HepG2 (cell line): ENCODE measurements around the gene TAOK3. TPM values are rescaled to one million over a fixed set of nuclear protein-coding genes. Genes with fewer than 3 reads are reported as not detected.

Experiments
- ATAC-seq: fragments of 200-7000 bp; cut with Tn5 transposase; 3 replicates; pipeline ENCODE4 v1.9.1; 2020; ENCODE audit warnings: mild to moderate bottlenecking, moderate library complexity
- BruUV-seq: library from RNA; stranded (reverse); fragments of 400-500 nt; replicated peaks from 2 replicates; lab custom pipeline; 2021; lab: Mats Ljungman, UMichigan
- CTCF ChIA-PET: fragments of 300-600 bp; formaldehyde crosslinking; extraction: SDS; loops from one replicate; lab custom pipeline; 2021; ENCODE audit warnings: low total read pairs, inconsistent platforms, low intra/inter-chr PET ratio; lab: Yijun Ruan, JAX
- POLR2A ChIA-PET: fragments of 350-600 bp; sonication (Branson Sonifier 250); formaldehyde crosslinking; loops from one replicate; lab custom pipeline; 2020; ENCODE audit warnings: antibody characterized with exemption, inconsistent platforms; lab: Yijun Ruan, JAX
- DNase-seq: peaks from one replicate; pipeline ENCODE4 v3.0.0-alpha.2; 2015; ENCODE audit warnings: low spot score
- FAIRE-seq: peaks from 3 replicates; lab custom pipeline; 2011; peaks lifted over from hg19 to GRCh38; lab: Jason Lieb, UNC
- H2AFZ ChIP-seq: one replicate; pipeline ENCODE4 v1.6.1; 2011; ENCODE audit warnings: low read length, inconsistent platforms
- H3K27ac ChIP-seq: fragments of 300-600 bp; 3 replicates; pipeline ENCODE4 v1.8.0; 2011; ENCODE audit warnings: mixed run types, mild to moderate bottlenecking, mixed read lengths, low read length, inconsistent platforms; ENCODE audit not compliant: insufficient read depth; ENCODE audit errors: extremely low read length
- H3K27me3 ChIP-seq, 2 experiments: fragments of 200-600 bp in 1 of 2; 2 replicates in 1 of 2; 3 replicates in 1 of 2; pipeline versions ENCODE4 v1.6.0 to v1.8.0; 2011; ENCODE audit warnings: low read length in 2 of 2, mild to moderate bottlenecking in 2 of 2, moderate library complexity in 2 of 2, inconsistent platforms in 1 of 2; ENCODE audit not compliant: insufficient read depth in 2 of 2, control insufficient read depth in 1 of 2
- H3K36me3 ChIP-seq, 2 experiments: fragments of 200-600 bp in 1 of 2; replicated peaks in 1 of 2; 2 replicates in 1 of 2; 3 replicates in 1 of 2; pipeline versions ENCODE4 v1.5.1 to v1.8.0; 2011; ENCODE audit warnings: low read length in 2 of 2, inconsistent platforms in 1 of 2; ENCODE audit not compliant: insufficient read depth in 2 of 2, control insufficient read depth in 1 of 2
- H3K4me1 ChIP-seq: 2 replicates; pipeline ENCODE4 v1.5.1; 2012; ENCODE audit warnings: low read length, inconsistent platforms; ENCODE audit not compliant: insufficient read depth
- H3K4me2 ChIP-seq: 2 replicates; pipeline ENCODE4 v1.6.0; 2011; ENCODE audit warnings: low read depth, low read length, inconsistent platforms
- H3K4me3 ChIP-seq, 3 experiments: fragments of 200-600 bp in 1 of 3; sonication (generic), shearing (Covaris generic) in 1 of 3; replicated peaks in 1 of 3; 2 replicates each; pipeline ENCODE4 v1.5.1; 2011 to 2016; ENCODE audit warnings: low read length in 3 of 3, inconsistent platforms in 2 of 3, low read depth in 2 of 3, mild to moderate bottlenecking in 2 of 3, control low read depth in 1 of 3, mixed read lengths in 1 of 3; ENCODE audit not compliant: insufficient read depth in 1 of 3
- H3K79me2 ChIP-seq: one replicate; pipeline ENCODE4 v1.6.1; 2011; ENCODE audit warnings: low read length, inconsistent platforms; ENCODE audit not compliant: insufficient read depth
- H3K9ac ChIP-seq: 2 replicates; pipeline ENCODE4 v1.6.0; 2011; ENCODE audit warnings: mild to moderate bottlenecking, low read depth, low read length, inconsistent platforms; ENCODE audit not compliant: insufficient read depth
- H3K9me3 ChIP-seq: 2 replicates; pipeline ENCODE4 v1.5.1; 2012; ENCODE audit warnings: mild to moderate bottlenecking, low read length
- H4K20me1 ChIP-seq: 2 replicates; pipeline ENCODE4 v1.6.0; 2011; ENCODE audit warnings: inconsistent platforms, mild to moderate bottlenecking, low read length, moderate library complexity; ENCODE audit not compliant: insufficient read depth
- BCL3 ChIP-seq: sonication (generic); formaldehyde crosslinking; IDR thresholded peaks from 2 replicates; pipeline ENCODE4 v1.5.1; 2020; ENCODE audit warnings: mild to moderate bottlenecking, missing genetic modification reagents, moderate library complexity
- CSRNP1 ChIP-seq: sonication (generic); formaldehyde crosslinking; IDR thresholded peaks from 2 replicates; pipeline ENCODE4 v1.8.1; 2023; ENCODE audit warnings: mild to moderate bottlenecking, missing genetic modification reagents
- DNMT1 ChIP-seq: sonication (generic); formaldehyde crosslinking; IDR thresholded peaks from 2 replicates; pipeline ENCODE4 v1.5.1; 2020; ENCODE audit warnings: mild to moderate bottlenecking, missing genetic modification reagents
- KAT7 ChIP-seq: IDR thresholded peaks from 2 replicates; pipeline ENCODE4 v1.6.1; 2018; ENCODE audit warnings: borderline replicate concordance, missing compliant biosample characterization
- MBD4 ChIP-seq: IDR thresholded peaks from 2 replicates; pipeline ENCODE4 v1.6.1; 2012; ENCODE audit warnings: low read length, inconsistent platforms, borderline replicate concordance
- MIER3 ChIP-seq: IDR thresholded peaks from 2 replicates; pipeline ENCODE4 v1.6.1; 2016; ENCODE audit warnings: missing compliant biosample characterization, borderline replicate concordance
- NFKB2 ChIP-seq: sonication (generic); formaldehyde crosslinking; IDR thresholded peaks from 2 replicates; pipeline ENCODE4 v1.4.0; 2020; ENCODE audit warnings: missing genetic modification reagents, borderline replicate concordance
- NR1H2 ChIP-seq: sonication (generic); formaldehyde crosslinking; IDR thresholded peaks from 2 replicates; pipeline ENCODE4 v1.8.1; 2022; ENCODE audit warnings: low read depth, missing genetic modification reagents, borderline replicate concordance
- ZNF33B ChIP-seq: sonication (generic); formaldehyde crosslinking; IDR thresholded peaks from 2 replicates; pipeline ENCODE4 v1.5.1; 2020; ENCODE audit warnings: mild to moderate bottlenecking, missing genetic modification reagents
- WGBS: methylation state at CpG from one replicate; pipeline ENCODE4 v1.1.6; 2017; ENCODE audit warnings: low lambda C conversion rate; 5-methylcytosine and 5-hydroxymethylcytosine counted together
- in situ Hi-C: cut with HindIII; loops from 2 replicates; pipeline ENCODE4 v1.10.0; 2017; ENCODE audit warnings: low pct_unique_long_range_greater_than_20kb; ENCODE audit not compliant: extremely low pct_ligation_motif_present
- intact Hi-C: fragments of 100-400 bp; cut with micrococcal nuclease; formaldehyde crosslinking; loops from one replicate; pipeline ENCODE4 v1.10.0; 2022; ENCODE audit not compliant: unreplicated experiment
- polyA plus RNA-seq, 8 experiments: library from polyadenylated mRNA; depleted of rRNA in 3 of 8; stranded (reverse) in 7 of 8; unstranded in 1 of 8; fragments of >200 nt; fragmentation: Illumina TruSeq in 4 of 8; extraction: Trizol in 4 of 8; gene quantifications; 2 replicates each; pipeline versions ENCODE4 v1.2.1 to v1.2.3, GENCODE V29; 2011 to 2016; ENCODE audit warnings: low read depth in 4 of 8, missing spikeins in 1 of 8, mixed read lengths in 1 of 8; ENCODE audit not compliant: insufficient read depth in 1 of 8
- total RNA-seq, 5 experiments: library from RNA; depleted of rRNA; stranded (reverse); fragments of >200 nt; fragmentation: Illumina TruSeq; extraction: Trizol; gene quantifications; 2 replicates each; pipeline ENCODE4 v1.2.3, GENCODE V29; 2016; ENCODE audit warnings: low read depth in 1 of 5

The TAOK3 gene
- total and polyA plus RNA-seq, 2 of the 13 experiments (the other 11 are each of a cell fraction or from before 2014, with no cell fraction given): 10.4 to 12.3 TPM

- TF ChIP-seq BCL3 (CRISPR knock-in tag) (no peak), MBD4 (no peak), DNMT1 (CRISPR knock-in tag) (no peak), MIER3 (CRISPR knock-in tag) (no peak), ZNF33B (CRISPR knock-in tag) (no peak)
Observed at GRCh38 chr12:118347916-118348315, 24.8 kb downstream of the TAOK3 start (continued).

GRCh38 chr12:118346895-118347294 lies 25.8 kb downstream of the TAOK3 start:
- no TSS peak for BruUV-seq
- no peak for DNase-seq
- H3K79me2 ChIP-seq: peaks cover 2% of the 10 kb centered on the region
- in situ Hi-C loops: no loop called here
- TF ChIP-seq CSRNP1 (CRISPR knock-in tag) (no peak), NR1H2 (no peak), NFKB2 (no peak), KAT7 (CRISPR knock-in tag) (no peak)
- TF ChIP-seq, all 625 proteins: peak for 0
- FAIRE-seq: no peak
- no peaks in the 10 kb centered on the region for H3K9me3 ChIP-seq
- no peak overlapping the region for H2AFZ ChIP-seq
- intact Hi-C loops: no loop called here
- H3K36me3 ChIP-seq: no peaks in the 10 kb centered on the region
- no peak overlapping the region for H3K27ac ChIP-seq
- H3K27me3 ChIP-seq: no peaks in the 10 kb centered on the region
- 98% methylated on average over 7 of the region's 7 CpGs for WGBS
- ChIA-PET CTCF (no interaction called here), POLR2A (interaction anchor here (1.3 kb wide), 1 partner anchor 26 kb away, joined by 5 read pairs; the partner anchor contains the start of gene TAOK3)
- H3K9ac ChIP-seq: no peak overlapping the region
- no peak overlapping the region for H3K4me2 ChIP-seq
- ATAC-seq: no peak
- no peak overlapping the region for H3K4me3 ChIP-seq
- 0 out of 2 replicates have a peak, but pooled peaks cover 7% of the 10 kb centered on the region for H4K20me1 ChIP-seq
- peaks cover 20% of the 10 kb centered on the region for H3K4me1 ChIP-seq
